Measurements from ENCODE around the gene ADA.
"Not testable (repeated sequence)": the region's sequence is repeated elsewhere in the genome, so short reads cannot be mapped to it uniquely, and the experiment has no call there.

Gene ADA

DNA sequence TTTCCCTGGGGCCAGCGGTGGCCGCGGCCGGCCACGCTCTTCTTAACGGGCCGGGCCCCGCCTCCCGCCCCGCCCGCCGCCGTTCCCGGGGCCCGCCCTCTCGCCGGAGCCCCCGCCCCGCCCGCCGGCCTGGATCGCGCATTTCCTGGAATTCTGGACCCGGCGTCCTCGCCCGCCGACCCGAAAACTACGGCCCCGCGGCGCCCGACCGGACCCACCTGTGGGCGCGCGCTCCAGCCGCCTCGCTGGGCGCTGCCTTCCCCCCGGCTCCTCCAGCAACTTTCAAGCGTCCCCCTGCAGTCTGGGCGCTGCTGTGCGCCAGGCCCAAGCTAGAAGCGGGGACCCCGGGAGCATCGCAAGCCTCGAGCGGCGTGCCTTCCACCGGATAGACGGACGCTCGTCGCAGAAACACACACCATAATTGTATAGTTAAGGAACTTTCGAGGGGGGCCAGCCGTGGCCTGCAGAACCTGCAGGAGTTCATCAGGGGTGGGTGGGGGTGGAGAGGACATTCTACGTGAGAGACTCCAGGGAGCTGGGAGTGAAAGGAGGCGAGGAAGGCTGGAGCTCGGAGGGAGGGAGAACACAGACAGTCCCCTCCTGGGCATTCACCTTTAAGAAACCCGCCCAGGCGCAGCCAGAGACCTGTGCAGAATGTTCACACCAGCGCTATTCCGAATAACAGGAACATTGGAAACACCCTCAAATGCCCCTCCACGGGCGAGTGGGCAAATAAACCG, at the start of gene ADA:
Gene ADA, minus strand, starts transcription at position 16 of the 740 bp plus-strand sequence. CDS start 92 bp downstream, outside the sequence.
- peak within 1 kb of the TSS; percentile 63 for H3K4me3 ChIP-seq (ENCODE audit: low read depth, low read length)
- TF ChIP-seq MYC (IDR thresholded peaks at IDR 0.05; ENCODE audit: low read depth, low read length) (no peak), POLR2A (IDR thresholded peaks at IDR 0.05; ENCODE audit: extremely low read depth, insufficient read length) (peak; percentile 40)
- DNase-seq (ENCODE audit: low read depth), result peak; percentile 73

DNA sequence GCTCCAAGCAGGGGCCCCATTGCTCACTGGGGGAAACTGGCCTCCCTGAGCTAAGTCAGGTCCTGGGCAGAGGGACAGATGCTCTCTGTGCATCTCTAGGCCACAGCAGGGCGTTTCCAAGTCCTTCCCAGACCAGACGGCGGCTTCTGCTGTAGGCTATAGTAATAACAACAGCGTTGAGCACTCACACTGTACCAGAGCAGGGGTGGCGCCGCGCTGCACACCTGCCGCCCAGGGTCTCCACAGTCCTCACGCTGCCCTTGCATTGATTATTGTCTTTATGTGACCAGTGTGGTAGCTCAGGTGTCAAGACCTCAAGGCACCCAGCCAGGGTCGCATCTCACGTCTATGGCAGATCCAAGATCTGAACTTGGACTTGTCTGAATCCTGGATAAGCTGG, 48.8 kb upstream of the ADA start:
- TF ChIP-seq MYC (IDR thresholded peaks at IDR 0.05; ENCODE audit: low read depth, low read length) (no peak), POLR2A (IDR thresholded peaks at IDR 0.05; ENCODE audit: extremely low read depth, insufficient read length) (no peak)
- TF ChIP-seq, protein P1, sequence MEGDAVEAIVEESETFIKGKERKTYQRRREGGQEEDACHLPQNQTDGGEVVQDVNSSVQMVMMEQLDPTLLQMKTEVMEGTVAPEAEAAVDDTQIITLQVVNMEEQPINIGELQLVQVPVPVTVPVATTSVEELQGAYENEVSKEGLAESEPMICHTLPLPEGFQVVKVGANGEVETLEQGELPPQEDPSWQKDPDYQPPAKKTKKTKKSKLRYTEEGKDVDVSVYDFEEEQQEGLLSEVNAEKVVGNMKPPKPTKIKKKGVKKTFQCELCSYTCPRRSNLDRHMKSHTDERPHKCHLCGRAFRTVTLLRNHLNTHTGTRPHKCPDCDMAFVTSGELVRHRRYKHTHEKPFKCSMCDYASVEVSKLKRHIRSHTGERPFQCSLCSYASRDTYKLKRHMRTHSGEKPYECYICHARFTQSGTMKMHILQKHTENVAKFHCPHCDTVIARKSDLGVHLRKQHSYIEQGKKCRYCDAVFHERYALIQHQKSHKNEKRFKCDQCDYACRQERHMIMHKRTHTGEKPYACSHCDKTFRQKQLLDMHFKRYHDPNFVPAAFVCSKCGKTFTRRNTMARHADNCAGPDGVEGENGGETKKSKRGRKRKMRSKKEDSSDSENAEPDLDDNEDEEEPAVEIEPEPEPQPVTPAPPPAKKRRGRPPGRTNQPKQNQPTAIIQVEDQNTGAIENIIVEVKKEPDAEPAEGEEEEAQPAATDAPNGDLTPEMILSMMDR (IDR thresholded peaks at IDR 0.05; ENCODE audit: low read depth, low read length), result no peak
- TF ChIP-seq, protein P2, sequence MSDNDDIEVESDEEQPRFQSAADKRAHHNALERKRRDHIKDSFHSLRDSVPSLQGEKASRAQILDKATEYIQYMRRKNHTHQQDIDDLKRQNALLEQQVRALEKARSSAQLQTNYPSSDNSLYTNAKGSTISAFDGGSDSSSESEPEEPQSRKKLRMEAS (IDR thresholded peaks at IDR 0.05; ENCODE audit: low read depth, low read length), result no peak
- no peak for DNase-seq (ENCODE audit: low read depth)
- no peak overlapping the region for H3K4me3 ChIP-seq (ENCODE audit: low read depth, low read length)

DNA sequence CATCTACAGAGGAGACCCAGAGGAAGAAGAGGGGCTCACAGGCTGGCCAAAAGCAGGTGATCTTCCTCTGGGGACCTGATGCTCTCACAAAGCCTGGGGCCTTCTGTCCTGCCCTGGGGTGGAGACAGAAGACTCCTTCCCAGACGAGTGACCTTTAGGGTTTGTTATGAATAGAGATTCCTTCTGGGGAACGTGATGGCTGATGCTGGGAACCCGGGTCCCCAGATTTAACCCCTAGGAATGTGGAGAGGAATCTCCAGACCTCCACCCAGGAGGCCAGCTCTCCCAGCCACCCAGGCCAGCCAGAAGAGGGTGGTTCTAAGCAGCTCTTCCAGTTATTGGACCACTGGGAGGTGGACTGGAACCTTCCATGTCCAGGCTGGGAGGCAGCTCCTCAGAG, 46.9 kb upstream of the ADA start:
- TF ChIP-seq, protein P1 (IDR thresholded peaks at IDR 0.05; ENCODE audit: low read depth, low read length), result no peak
- TF ChIP-seq, protein P2 (IDR thresholded peaks at IDR 0.05; ENCODE audit: low read depth, low read length), result no peak
- TF ChIP-seq POLR2A (IDR thresholded peaks at IDR 0.05; ENCODE audit: extremely low read depth, insufficient read length), result no peak
- DNase-seq (ENCODE audit: low read depth), result no peak
- H3K4me3 ChIP-seq (ENCODE audit: low read depth, low read length), result no peak overlapping the region

DNA sequence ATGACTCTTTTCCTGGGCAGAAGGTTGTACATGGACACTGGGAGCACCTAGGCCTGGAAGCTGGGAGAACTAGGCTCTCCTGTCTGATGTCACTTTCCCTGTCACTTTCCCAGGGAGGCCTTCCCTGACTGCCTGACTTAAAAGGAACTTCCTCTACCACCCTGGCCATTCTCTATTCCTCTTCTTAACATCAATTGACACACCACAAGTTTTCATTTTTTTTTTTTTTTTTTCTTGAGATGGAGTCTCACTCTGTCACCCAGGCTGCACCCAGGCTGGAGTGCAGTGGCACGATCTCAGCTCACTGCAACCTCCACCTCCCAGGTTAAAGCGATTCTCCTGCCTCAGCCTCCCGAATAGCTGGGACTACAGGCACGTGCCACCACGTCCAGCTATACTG, 45.5 kb upstream of the ADA start:
- DNase-seq (ENCODE audit: low read depth); H3K4me3 ChIP-seq (ENCODE audit: low read depth, low read length): not testable (repeated sequence)

DNA sequence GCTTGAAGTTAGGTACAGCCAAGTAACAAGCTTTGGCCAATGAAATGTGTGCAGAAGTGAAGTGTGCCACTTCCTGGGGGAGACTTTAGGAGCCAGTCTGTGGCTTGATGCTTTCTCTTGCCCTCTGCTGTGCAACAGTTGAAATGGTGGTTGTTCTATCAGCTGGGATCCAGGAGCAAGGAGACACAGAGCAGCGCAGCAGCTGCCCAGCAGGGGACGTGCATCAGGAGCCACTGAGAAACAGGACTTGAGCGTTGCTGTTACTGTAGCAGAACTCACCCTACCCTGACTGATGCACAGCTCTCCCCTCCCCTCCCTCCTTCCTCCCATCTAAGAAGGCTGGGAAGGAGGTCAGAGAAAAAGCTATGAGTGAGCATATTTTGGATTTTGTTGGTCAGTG, 44.8 kb upstream of the ADA start:
- H3K4me3 ChIP-seq (ENCODE audit: low read depth, low read length), result no peak overlapping the region
- peak; percentile 33 for DNase-seq (ENCODE audit: low read depth)
- TF ChIP-seq, protein P1 (IDR thresholded peaks at IDR 0.05; ENCODE audit: low read depth, low read length), result peak; percentile 19
- no peak for TF ChIP-seq POLR2A (IDR thresholded peaks at IDR 0.05; ENCODE audit: extremely low read depth, insufficient read length)

DNA sequence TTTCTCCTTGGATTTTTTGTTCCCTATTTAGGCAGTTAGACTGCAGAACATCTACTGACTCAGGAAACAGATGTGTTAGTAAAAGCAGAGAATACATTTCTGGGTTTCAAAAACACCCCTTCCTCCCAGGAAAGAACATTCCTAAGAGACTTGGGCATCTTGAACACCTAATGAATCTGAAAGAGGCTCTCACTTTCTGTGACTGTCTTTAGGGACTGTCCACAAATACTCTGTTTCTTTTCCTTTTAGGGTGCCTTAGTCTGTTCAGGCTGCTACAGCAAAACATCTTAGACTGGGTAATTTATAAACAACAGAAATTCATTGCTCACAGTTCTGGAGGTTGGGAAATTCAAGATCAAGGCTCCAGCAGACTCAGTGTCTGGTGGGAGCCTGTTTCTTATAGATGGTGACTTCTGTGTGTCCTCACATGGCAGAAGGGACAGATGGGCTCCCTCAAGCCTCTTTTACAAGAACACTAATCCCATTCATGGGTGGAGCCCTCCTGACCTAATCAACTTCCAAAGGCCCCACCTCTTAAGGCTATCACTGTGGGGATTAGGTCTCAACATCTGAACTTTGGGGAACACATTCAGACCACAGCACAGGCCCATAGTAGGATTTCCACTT, 44.3 kb upstream of the ADA start:
- no peak overlapping the region for H3K4me3 ChIP-seq (ENCODE audit: low read depth, low read length)
- DNase-seq (ENCODE audit: low read depth), result no peak
- TF ChIP-seq, protein P1 (IDR thresholded peaks at IDR 0.05; ENCODE audit: low read depth, low read length), result no peak
- TF ChIP-seq MYC (IDR thresholded peaks at IDR 0.05; ENCODE audit: low read depth, low read length) (no peak), POLR2A (IDR thresholded peaks at IDR 0.05; ENCODE audit: extremely low read depth, insufficient read length) (no peak)
- TF ChIP-seq, protein P2 (IDR thresholded peaks at IDR 0.05; ENCODE audit: low read depth, low read length), result no peak

DNA sequence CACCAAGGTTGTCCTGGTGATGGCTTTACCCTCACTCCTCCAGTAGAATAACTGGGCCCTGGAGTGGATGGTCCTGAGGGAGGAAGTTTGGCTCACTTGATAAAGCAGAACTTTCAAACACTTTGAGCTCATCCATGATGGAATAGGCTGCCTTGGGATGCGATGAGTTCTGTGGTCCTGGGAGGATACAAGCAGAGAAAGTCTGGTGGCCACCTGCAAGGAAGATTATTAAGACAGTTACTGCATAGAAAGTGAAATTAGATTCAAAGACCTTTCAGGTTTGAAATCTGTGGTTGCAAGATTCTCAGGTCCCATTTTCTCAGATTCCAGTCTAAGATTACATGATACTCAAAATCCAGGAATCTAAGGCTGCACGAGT, 43.8 kb upstream of the ADA start:
- H3K4me3 ChIP-seq (ENCODE audit: low read depth, low read length), result no peak overlapping the region
- no peak for TF ChIP-seq MYC (IDR thresholded peaks at IDR 0.05; ENCODE audit: low read depth, low read length)
- no peak for DNase-seq (ENCODE audit: low read depth)
